Measurements from ENCODE around the gene HSD17B10. TPM values are rescaled to one million over a fixed set of nuclear protein-coding genes. Genes with fewer than 3 reads are reported as not detected.
A peak's percentile ranks its signal among the peaks of the same experiment; 100 is the strongest.

The HSD17B10 gene
- total and polyA plus RNA-seq, 8 donors, result 66.7 to 85.3 (median 77.4) TPM

DNA sequence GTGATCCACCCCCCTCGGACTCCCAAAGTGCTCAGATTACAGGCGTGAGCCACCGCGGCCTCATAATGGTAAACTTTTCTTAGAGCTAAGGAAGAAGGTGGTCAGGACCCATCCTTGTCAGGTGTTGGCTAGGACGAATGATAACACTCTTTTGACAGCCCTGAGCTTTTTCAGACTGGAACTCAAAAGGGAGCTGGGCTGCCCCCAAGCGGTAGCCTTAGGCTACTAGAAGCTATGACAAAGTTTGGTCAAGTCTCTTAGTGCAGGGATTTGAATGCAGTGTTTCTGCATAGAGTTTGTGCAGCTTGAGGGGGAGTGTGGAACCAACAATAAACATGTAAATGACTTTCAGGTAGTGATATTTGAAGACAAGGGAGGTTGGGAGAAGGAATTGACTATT lies 11.8 kb upstream of the HSD17B10 start:
- Histone ChIP-seq H3K27me3 (peaks cover 0 to 8% of the 10 kb centered on the region in 2 donors), H3K4me1 (no peaks in the 10 kb centered on the region), H3K4me3 (no peak overlapping the region), H3K36me3 (no peaks in the 10 kb centered on the region), H3K9me3 (no peaks in the 10 kb centered on the region), H3K27ac (no peak overlapping the region)
- peak in 1 of 4 donors; percentile 36 for DNase-seq
- TF ChIP-seq, protein P1, sequence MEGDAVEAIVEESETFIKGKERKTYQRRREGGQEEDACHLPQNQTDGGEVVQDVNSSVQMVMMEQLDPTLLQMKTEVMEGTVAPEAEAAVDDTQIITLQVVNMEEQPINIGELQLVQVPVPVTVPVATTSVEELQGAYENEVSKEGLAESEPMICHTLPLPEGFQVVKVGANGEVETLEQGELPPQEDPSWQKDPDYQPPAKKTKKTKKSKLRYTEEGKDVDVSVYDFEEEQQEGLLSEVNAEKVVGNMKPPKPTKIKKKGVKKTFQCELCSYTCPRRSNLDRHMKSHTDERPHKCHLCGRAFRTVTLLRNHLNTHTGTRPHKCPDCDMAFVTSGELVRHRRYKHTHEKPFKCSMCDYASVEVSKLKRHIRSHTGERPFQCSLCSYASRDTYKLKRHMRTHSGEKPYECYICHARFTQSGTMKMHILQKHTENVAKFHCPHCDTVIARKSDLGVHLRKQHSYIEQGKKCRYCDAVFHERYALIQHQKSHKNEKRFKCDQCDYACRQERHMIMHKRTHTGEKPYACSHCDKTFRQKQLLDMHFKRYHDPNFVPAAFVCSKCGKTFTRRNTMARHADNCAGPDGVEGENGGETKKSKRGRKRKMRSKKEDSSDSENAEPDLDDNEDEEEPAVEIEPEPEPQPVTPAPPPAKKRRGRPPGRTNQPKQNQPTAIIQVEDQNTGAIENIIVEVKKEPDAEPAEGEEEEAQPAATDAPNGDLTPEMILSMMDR (IDR thresholded peaks at IDR 0.05), result peak; percentile 35 to 40
- intact Hi-C loops (cut with DNase I), result no loop called here
- peak; percentile 54 for ATAC-seq

- peak overlapping the region in 1 of 2 donors; percentile 42 for H3K4me3 ChIP-seq
- intact Hi-C loops (cut with DNase I), result no loop called here
- ATAC-seq, result peak; percentile 3
- H3K9me3 ChIP-seq, result no peaks in the 10 kb centered on the region
- H3K36me3 ChIP-seq, result no peaks in the 10 kb centered on the region
- peak in 1 of 4 donors; percentile 36 for DNase-seq
- TF ChIP-seq, protein P1 (IDR thresholded peaks at IDR 0.05), result no peak
- H3K27me3 ChIP-seq, result peaks cover 0 to 8% of the 10 kb centered on the region in 2 donors
- H3K27ac ChIP-seq, result peak overlapping the region in 1 of 2 donors; percentile 87
- H3K4me1 ChIP-seq, result no peaks in the 10 kb centered on the region
Measured at GRCh38 chrX:53442322-53442631, 8.1 kb upstream of the HSD17B10 start.

- Histone ChIP-seq H3K36me3 (no peaks in the 10 kb centered on the region), H3K9me3 (no peaks in the 10 kb centered on the region), H3K27ac (peak overlapping the region in 1 of 2 donors; percentile 87), H3K4me1 (no peaks in the 10 kb centered on the region), H3K27me3 (peaks cover 0 to 9% of the 10 kb centered on the region in 2 donors), H3K4me3 (peak overlapping the region; percentile 21 to 42)
- TF ChIP-seq, protein P1 (IDR thresholded peaks at IDR 0.05), result no peak
- ATAC-seq (peak; percentile 88), DNase-seq (peak in 3 of 4 donors; percentile 67 to 95 (median 86))
- intact Hi-C loops (cut with DNase I), result no loop called here
Measured at GRCh38 chrX:53441531-53442321, 7.6 kb upstream of the HSD17B10 start.

DNA sequence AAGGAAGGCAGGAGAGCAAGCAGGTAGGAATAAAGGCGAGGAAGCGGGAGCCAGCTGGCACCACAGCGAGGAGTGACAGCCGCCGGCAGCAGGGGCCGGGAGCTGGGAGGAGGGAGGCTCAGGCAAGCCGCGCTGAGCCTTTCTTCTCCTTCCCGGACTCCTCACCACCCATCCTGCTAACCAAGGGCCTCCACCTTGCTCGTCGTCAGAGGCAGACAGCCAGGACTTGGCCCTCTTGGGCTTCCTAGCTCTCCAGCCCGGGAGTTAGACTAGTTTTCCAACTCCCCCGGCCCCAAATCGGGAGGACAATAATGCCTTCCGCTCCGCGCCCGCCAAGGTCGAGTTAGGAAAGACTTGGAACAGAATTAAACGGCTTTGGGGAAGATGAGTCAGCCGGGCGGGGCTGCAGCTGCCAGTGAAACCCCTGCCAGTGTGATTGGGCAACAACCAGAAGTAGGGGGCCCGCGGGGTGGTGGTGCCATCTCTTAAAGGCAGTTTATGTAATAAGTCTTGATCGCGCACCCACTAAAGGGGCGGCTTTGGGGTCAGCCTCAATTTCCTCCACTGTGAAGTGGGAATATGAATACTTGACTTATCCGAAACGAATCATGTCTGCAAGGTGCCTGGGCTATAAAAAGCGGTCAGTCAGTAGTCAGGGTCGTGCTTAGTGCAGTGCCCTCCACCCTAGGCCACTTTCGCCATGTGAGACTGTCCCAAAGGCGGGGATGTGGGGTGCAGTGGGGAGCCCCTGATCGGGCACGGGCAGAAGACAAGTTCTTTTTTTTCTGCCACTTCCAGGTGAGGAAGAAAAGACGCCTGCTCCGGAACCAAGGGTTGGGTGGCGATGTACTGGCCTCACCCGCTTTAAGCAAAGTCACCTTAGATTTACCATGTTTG lies 6.7 kb upstream of the HSD17B10 start:
- no peaks in the 10 kb centered on the region for H3K36me3 ChIP-seq
- intact Hi-C loops (cut with DNase I), result no loop called here
- peaks cover 0 to 16% of the 10 kb centered on the region in 2 donors for H3K27me3 ChIP-seq
- ATAC-seq (peak; percentile 67), DNase-seq (peak in 3 of 4 donors; percentile 24 to 87 (median 82))
- peaks cover 0 to 6% of the 10 kb centered on the region in 2 donors for H3K4me1 ChIP-seq
- TF ChIP-seq, protein P1 (IDR thresholded peaks at IDR 0.05), result no peak
- H3K27ac ChIP-seq, result peak overlapping the region; percentile 67 to 87
- H3K9me3 ChIP-seq, result no peaks in the 10 kb centered on the region
- peak overlapping the region; percentile 21 to 42 for H3K4me3 ChIP-seq

DNA sequence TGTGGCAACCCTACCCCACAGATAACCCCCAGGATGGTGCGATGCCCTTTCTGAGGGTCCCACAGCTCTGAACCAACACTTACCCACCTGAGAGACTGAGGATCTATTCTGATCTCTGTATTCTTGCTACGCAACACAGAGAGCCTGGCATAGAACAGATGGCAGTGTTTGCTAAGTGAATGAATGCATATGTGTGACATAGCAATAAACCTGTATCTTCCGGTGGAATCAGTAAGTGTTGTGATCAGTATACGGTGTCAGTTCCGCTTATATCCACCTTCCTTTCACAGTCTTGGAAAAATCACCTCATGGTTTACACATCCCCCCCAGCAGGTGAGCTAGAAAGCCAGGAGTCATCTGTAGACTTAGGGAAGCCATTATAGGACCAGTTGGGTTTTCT lies 5.9 kb upstream of the HSD17B10 start:
- no peaks in the 10 kb centered on the region for H3K9me3 ChIP-seq
- H3K4me1 ChIP-seq, result peaks cover 0 to 8% of the 10 kb centered on the region in 2 donors
- TF ChIP-seq, protein P1 (IDR thresholded peaks at IDR 0.05), result no peak
- no peak for ATAC-seq
- peak overlapping the region in 1 of 2 donors; percentile 42 for H3K4me3 ChIP-seq
- H3K36me3 ChIP-seq, result no peaks in the 10 kb centered on the region
- intact Hi-C loops (cut with DNase I), result no loop called here
- DNase-seq, result no peak
- peak overlapping the region in 1 of 2 donors; percentile 87 for H3K27ac ChIP-seq
- H3K27me3 ChIP-seq, result peaks cover 0 to 22% of the 10 kb centered on the region in 2 donors

All from left lung (tissue), 10 donors.